Fibroblast of skin of right biceps (primary cell): ENCODE measurements around the gene ROR2.

Source experiments
- DNase-seq: peaks from one replicate; pipeline ENCODE4 v3.0.0-alpha.2; 2013

The ROR2 gene

GRCh38 chr9:91948101-91948596 lies 1.9 kb downstream of the ROR2 start:
- peak; percentile 61 for DNase-seq

DNA sequence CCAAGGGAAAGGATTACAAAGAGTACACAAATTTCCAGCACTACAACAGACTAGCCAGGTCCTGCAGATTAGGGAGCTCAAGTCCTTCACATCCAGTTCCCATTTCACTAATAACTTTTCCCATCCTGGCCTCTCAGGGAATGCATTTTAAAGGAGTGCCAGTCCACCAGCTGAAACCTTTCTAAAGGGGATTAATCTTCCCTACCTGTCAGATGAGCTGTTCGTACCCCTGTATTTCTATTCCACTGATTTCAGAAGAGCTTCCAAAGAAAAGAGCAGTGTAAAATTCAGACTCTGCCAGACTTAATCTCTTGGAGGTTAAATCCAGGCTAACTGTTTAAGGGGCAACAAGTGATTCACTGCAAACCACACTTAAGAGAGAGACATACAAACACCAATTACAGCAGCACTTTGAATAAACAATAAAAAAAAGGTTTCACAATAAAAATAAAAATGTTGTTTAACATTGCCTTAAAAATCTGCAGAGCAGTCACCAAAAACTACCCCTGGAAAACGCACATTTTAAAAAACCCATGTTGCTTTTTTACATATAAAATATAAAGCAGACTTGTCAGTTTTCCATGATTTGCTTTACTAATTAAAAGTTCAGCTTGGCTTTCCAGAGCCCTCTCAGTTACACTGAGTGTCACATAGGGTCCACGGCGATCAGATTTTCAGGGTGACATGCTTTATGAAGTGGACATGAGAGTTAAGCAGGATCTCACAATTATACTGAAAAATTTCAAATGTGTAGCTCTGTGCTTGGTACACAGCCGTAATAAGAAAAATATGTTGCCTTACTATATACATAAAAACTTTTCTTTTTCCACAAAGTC lies 3.2 kb downstream of the ROR2 start:
- DNase-seq = no peak

- no peak for DNase-seq
These were observed 3.8 kb downstream of the ROR2 start for GRCh38 chr9:91946196-91946595.

GRCh38 chr9:91945277-91946085 lies 4.5 kb downstream of the ROR2 start:
- DNase-seq = peak; percentile 82

DNA sequence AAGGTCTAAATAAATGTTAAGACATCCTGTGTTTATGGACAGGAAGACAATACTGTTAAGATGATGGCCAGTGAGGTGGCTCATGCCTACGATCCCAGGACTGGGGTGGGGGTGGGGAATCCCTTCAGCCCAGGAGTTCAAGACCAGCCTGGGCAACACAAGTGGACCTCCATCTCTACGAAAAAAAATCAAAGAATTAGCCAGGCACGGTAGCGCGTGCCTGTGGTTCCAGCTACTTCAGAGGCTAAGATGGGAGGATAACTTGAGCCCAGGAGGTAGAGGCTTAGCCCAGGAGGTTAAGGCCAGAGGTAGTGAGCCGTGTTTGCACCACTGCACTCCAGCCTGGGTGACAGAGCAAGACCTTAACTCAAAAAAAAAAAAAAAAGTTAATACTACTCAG lies 5.3 kb downstream of the ROR2 start:
- DNase-seq = no peak

DNA sequence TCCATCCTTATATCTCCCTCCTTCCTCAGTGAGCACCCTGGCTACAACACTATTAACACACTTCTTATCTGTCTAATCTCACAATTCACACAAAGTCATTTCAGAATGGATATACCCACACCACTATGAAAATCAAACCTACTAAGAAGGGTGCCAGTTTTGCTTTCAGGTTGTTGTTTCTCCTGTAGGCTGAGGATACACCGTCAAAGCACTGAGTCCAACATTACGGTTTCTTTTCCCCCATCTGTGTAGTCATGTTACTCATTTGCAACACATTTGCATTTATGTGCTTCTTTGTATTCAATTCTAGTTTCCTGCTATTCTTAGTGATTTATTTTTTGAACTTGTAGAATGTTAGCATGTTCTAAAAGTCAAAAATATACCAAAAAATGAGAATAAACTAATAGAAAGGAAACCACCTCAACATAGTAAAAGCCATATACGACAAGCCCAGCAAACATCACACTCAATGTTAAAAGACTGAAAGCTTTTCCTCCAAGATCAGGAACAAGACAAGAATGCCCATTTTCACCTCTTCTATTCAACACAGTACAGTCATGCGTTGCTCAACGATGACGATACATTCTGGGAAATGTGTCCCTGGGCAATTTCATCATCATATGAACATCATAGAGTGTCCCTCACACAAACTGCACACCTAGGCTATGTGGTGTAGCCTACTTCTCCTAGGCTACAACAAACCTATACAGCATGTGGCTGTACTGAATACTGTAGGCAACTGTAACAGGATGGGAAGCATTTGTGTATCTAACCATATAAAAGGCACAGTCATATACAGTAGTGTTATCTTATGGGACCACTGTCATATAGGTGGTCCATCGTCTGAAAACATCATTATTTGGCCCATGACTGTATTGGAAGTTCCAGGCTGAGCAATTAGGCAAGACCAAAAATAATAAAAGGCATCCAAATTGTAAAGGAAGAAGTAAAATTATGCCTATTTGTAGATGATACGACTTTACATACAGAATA lies 6.3 kb downstream of the ROR2 start:
- peak; percentile 49 for DNase-seq

DNA sequence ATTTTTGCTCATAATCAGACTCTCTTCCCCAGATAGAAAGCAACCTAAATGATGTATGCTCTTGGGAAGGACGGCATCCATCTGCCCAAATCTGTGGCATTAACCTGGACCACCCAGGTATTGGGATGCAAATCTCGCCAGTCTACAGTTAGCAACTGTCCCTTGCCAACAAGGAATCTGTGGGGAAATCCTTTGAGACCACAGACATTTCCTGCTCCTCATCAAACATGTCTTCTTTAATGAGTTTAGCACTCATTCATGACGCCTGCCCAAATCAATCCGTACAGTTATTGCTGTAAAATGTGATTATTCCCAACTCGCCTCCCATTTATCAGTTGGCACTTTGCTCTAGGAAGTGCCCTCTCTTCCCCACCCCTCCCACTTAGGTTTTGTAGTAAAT lies 7.8 kb downstream of the ROR2 start:
- DNase-seq = peak; percentile 61

- DNase-seq = no peak
These were observed 10.1 kb downstream of the ROR2 start for GRCh38 chr9:91939978-91940377.

GRCh38 chr9:91937727-91938126 lies 12.3 kb downstream of the ROR2 start:
- DNase-seq = no peak

- peak; percentile 39 for DNase-seq
These were observed 13.0 kb downstream of the ROR2 start for GRCh38 chr9:91937056-91937455.

GRCh38 chr9:91935805-91936514 lies 14.1 kb downstream of the ROR2 start:
- DNase-seq = no peak

DNA sequence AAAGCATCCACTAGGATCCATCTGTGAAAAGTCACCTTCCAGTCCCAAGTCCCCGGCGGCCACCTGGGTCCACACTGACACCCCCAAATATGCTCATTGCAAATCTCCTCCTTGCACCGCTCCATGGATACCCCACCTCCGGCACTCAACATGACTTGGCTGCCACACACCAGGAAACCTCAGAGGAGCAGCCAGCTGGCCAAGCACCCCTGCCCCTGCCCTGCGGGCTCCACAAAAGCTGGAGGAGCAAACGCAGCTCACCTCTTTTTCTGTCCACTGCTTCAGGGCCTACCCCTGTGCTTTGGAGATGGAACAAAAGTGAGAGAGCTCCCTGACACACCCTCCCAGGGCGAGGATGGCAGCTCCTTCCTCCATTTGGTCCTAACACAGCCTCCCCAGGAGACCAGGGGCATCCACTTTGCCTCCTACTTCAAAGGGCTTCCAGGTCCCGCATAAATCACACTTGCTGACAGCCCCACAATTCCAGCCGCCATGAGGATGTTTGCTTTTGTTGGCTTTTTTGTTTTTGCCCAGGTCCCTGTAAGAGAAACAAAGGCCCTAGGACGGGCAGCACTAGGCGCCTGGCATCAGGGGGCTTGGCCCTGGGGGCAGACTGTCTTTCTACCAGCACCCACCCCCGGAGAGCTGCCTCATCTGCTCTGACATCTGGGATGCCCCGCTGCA lies 14.8 kb downstream of the ROR2 start:
- DNase-seq = no peak

- DNase-seq = no peak
These were observed 15.4 kb downstream of the ROR2 start for GRCh38 chr9:91934654-91935053.

GRCh38 chr9:91933556-91934352 lies 16.3 kb downstream of the ROR2 start:
- DNase-seq = no peak

- DNase-seq = no peak
These were observed 19.6 kb downstream of the ROR2 start for GRCh38 chr9:91930475-91930874.

DNA sequence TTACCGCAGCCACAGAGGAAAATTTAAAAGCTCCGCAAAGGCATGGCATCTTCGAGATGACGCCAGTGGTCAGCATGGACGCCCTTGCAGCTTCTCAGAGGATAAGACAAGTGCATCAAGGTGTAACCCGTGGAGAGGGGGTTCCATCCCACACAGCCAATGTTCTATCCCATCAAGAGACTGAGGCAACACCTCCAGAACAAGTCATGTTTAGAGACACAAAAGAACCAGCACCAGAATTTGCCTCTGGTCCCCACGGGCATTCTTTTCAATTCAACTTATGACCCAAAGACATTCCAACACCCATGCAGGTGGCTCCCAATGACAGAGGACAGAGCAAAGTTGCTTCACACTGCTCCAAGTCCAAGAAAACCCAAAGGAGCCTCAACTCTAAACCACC lies 20.7 kb downstream of the ROR2 start:
- DNase-seq = no peak

GRCh38 chr9:91927922-91928510 lies 22.0 kb downstream of the ROR2 start:
- DNase-seq = no peak

- no peak for DNase-seq
These were observed 25.9 kb downstream of the ROR2 start for GRCh38 chr9:91924090-91924489.

- DNase-seq = no peak
These were observed 26.9 kb downstream of the ROR2 start for GRCh38 chr9:91923145-91923544.

DNA sequence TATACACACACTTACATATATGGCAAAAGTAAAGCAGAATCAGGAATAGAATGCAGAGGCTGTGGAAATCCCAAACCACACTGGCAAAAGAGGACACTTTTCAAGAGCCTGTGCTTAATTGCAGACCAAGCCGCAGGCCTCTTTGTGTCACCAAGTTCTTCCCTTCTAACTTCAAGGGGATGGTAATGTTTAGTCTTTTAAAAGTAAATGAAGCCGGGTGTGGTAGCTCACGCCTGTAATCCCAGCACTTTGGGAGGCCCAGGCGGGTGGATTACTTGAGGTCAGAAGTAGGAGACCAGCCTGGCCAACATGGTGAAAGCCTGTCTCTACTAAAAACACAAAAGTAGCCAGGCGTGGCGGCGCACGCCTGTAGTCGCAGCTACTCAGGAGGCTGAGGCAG lies 28.7 kb downstream of the ROR2 start:
- DNase-seq = no peak
